GM23248 (cell line): ENCODE results near the gene MPND.

Experiments
- EZH2 ChIP-seq: fragments of 200-600 bp; sonication (generic); IDR thresholded peaks from 2 replicates; pipeline ENCODE4 v1.6.1; 2018; ENCODE audit warnings: antibody characterized with exemption, mild to moderate bottlenecking; ENCODE audit not compliant: insufficient read depth, poor library complexity, severe bottlenecking
- EZH2phosphoT487 ChIP-seq: fragments of 200-600 bp; sonication (generic); IDR thresholded peaks from 2 replicates; pipeline ENCODE4 v1.6.1; 2018; ENCODE audit warnings: antibody characterized with exemption, moderate library complexity, mild to moderate bottlenecking, low read depth; ENCODE audit not compliant: insufficient read depth

- TF ChIP-seq EZH2 (no peak), EZH2phosphoT487 (no peak)
Measured at GRCh38 chr19:4294389-4294788, 49.0 kb upstream of the MPND start.
